ENCODE data around the gene CRAMP1.
"Not testable (repeated sequence)": the region's sequence is repeated elsewhere in the genome, so short reads cannot be mapped to it uniquely, and the experiment has no call there.

The CRAMP1 gene

DNA sequence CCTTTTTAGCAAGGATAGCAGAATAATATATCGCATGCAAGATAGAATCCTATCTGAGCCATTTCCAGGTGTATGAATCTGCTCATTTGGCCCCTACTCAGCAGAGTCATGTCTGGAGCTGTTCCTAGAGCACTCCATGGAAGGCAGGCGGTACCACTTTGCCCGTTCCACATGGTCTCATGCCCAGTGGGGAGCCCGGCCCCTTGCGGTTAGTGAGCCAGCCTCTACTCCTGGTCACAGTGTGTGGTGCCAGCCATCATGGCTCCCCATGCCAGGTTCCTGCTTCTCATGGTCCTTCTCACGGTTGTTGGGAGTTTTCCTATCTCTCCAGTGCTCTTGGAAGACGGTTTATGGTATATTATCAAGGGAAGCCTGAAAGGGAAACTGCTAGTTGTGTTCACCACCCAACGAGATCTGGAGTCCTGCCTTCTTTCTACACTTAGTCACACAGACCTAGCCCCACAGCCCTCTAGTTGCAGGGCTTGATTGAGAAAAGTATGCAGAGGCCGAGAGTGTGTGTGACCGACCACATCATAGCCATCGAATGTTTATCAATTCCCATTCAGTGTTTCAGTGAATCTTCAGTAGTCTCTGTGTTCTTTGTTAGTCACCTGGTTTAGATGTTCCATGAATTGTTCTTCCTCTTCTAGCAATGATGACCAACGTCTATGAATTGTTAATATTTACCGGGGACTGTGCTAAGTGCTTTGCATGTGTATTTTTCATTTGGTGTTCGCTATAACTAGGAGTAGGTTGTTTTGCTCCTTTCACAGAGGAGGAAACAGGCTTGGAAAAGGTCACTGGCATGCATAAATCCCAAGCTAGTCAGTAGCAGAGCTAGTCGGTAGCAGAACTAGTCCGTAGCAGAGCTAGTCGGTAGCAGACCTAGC, 75.5 kb downstream of the CRAMP1 start:
- DNase-seq, result no peak

DNA sequence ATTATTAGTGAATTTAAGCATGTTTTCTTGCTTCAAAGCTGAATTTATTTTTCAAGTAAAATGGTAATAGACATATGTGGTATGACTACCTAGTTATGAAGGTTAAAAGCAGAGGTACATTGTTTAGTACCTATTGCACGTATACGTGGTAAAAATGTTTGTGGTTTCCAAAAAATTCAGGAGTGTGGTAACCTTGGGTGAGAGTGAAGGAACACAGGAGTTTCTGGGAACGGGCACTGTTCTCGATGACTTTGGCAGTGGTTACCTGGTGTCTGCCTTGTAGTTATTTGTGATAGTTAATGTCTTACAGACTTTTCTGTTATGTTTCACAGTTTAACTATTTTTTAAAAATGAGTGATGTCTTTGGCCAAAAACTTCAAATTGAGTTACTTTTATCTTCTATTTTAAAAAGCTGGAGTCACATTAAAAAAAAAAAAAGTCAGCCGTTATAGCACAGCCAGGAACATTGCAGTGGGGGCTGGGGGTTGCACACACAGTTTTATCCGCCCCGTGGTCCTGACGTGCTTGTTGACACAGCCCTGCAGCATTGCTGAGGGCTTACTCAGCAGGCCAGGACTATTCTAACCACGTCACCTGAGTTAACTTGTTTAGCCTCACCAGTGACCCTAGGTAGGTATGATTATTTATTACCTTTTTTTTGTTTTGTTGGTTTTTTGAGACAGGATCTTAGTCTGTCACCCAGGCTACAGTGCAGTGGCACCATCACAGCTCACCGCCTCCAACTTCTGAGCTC, 76.8 kb downstream of the CRAMP1 start:
- no peak for DNase-seq

DNA sequence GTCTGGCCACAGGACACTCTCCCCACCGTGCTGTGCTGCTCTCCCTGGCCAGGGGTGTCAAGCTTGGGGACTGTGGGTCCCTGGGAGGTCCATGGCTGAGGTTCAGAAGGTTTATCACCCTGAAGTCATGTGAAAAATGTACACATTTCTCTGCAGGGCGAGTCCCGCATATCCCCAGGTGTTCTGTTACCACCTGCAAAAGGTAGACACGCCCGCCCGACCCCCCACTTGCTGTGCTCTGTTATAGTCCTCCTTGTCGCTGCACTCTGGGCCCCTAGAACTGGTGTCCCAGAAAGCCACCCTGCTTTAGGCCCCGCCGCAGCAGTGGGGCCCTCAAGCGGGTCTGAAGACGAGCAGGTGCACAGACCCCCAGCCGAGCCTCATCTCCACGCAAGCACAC, 77.7 kb downstream of the CRAMP1 start:
- DNase-seq, result no peak

DNA sequence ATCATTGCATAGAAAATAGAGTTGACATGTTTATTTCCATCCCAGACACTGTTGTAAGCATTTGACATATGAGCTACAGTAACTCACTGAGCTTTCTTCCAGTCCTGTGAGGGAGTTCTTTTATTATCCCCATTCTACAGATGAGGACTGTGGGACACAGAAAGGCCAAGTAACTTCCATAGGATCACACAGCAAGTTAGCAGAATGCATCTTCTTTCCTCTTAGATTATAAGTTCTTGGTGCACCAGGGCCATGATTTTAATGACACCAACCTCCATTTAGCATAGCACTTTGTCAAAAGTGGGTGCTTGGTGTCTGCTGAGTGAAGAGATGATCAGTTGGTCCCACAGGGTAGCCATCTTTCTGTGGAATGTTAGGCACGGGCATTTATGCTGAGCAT, 78.7 kb downstream of the CRAMP1 start:
- no peak for DNase-seq

DNA sequence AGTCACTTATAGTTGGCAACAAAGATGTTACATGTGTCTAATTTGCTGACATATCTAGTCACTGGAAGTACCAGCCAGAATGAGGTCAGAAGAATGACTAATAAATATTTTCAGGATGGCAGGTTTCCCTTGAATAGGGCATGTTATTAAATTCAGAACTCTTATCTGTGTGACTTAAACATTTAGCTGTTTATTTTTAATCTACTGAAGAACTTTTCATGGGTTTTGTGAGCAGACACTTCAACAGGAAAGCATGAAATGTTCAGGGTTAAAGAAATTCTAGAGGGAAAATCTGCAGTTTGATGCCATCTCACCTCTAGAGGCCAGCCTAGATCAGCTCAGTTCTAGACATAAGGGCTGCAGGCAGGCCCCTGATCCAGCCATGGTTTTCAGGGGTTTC, 79.1 kb downstream of the CRAMP1 start:
- no peak for DNase-seq

DNA sequence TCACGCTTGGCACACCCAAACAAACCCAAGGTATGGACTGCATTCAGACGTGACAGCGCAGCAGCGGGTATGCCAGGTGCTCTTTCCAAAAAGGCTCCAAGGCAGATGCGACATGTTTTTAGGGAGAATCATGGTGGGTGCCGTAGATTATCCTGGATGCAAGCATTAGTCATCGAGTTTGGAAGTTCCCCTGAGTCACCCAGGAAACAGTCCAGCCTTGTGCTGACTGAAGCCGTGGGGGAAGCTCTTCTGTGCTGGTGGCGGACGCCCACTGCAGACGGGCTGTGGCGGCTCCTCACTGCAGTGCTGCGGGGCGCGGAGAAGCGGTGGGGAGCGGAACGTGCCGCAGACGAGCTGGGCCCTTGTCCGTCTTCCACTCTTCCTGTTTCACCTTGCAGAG, 79.8 kb downstream of the CRAMP1 start:
- DNase-seq, result no peak

DNA sequence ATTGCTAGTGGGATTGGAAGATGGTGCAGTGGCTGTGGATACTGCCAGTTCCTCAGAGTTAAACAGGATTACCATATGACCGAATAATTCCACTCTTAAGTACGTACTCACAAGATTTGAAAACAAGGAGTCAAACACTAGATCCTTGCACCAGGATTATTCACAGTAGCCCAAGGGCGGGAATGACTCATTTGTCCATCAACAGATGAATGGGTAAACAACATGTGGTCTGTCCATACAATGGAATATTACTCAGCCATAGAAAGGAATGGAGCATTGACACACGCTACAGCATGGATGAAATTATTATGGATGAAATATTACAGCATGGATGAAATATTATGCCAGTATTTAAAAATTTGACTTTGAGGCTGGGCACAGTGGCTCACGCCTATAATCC, 84.7 kb downstream of the CRAMP1 start:
- no peak for DNase-seq

DNA sequence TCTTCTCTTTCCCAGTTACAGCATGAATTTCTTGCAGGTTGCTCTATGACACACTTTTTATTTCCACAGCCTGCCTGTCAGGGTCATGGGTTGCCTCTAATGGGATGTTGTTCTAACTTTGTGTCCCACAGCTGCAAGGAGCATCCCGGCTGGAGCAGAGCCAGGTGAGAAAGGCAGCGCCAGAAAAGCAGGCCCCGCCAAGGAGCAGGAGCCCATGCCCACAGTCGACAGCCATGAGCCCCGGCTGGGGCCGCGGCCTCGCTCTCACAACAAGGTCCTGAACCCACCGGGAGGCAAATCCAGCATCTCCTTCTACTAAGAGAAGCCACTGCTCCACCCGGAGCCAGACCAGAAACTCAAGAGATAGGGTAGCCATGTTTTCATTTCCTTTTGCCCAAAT, 86.5 kb downstream of the CRAMP1 start:
- no peak for DNase-seq

DNA sequence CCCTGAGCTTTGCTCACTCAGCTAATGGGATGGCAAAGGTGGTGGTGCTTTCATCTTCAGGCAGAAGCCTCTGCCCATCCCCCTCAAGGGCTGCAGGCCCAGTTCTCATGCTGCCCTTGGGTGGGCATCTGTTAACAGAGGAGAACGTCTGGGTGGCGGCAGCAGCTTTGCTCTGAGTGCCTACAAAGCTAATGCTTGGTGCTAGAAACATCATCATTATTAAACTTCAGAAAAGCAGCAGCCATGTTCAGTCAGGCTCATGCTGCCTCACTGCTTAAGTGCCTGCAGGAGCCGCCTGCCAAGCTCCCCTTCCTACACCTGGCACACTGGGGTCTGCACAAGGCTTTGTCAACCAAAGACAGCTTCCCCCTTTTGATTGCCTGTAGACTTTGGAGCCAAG, 88.1 kb downstream of the CRAMP1 start:
- DNase-seq, result no peak

DNA sequence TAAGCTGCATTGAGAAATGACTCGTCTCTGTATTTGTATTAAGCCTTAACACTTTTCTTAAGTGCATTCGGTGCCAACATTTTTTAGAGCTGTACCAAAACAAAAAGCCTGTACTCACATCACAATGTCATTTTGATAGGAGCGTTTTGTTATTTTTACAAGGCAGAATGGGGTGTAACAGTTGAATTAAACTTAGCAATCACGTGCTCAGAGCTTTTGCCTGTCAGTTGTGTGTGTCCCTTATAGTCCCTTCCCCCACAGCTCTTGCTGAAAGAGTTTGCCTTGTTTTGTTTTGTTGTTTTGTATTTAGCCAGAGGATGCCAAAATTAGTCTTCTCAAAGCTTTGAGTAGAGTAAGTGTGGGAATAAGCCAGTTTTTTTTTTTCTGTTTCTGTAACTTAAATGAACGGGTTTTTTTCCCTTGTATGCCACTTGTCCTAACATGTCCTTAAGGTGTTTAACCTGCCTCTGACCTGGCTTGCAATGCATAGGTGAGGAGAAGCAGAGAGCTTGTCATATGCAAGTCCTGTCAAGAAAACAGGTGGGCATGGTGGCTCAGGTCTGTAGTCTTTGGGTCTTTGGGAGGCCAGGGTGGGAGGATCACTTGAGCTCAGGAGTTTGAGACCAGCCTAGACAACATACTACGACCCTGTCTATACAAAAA, 89.2 kb downstream of the CRAMP1 start:
- no peak for DNase-seq

DNA sequence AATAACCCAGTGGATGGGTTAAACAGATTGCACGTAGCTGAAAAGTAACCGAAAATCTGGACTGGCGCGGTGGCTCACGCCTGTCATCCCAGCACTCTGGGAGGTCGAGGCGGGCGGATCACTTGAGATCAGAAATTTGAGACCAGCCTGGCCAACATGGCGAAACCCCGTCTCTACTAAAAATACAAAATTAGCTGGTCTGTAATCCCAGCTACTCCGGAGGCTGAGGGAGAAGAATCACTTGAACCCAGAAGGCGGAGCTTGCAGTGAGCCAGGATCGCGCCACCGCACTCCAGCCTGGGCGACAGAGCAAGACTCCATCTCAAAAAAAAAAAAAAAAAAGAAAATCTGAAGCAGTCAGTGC, 93.1 kb downstream of the CRAMP1 start:
- not testable (repeated sequence) for DNase-seq

DNA sequence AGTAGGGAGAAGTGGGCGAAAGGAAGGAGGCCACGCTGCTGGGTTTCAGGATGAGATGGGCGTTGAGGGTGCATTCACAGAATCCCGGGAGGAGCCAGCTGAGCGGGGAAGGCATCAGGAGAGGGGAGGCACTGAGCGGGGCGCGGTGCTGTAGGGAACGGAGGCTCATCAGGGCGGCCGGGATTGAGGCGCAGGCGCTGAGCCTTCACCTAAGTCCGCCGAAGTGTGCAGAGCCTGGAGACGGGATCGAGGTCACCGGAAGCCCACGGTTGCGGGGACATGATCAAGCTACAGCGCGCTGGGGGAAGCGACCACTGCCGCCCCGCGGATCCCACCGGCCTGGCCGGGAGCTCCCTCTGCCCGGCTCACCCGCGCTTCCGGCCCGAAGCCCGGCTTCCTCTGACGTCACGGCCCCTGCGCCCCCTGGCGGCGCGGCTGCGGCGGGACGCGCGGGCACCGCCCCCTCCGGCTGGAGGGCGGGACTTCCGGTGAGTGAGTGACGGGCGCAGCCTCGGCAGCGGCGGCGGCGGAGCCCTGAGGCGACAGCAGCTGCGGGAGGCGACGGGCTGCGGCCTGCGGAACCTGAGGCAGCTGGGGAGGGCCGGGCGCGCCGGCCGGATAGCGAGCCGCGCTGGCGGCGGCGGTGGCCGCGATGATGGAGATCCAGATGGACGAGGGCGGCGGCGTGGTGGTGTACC, 93.7 kb downstream of the CRAMP1 start, which contains the start of gene MAPK8IP3:
MAPK8IP3 (plus strand) TSS at position 508 of the 698 bp plus-strand sequence; CDS start at position 653, 145 bp downstream.
- DNase-seq, result peak; percentile 92

DNA sequence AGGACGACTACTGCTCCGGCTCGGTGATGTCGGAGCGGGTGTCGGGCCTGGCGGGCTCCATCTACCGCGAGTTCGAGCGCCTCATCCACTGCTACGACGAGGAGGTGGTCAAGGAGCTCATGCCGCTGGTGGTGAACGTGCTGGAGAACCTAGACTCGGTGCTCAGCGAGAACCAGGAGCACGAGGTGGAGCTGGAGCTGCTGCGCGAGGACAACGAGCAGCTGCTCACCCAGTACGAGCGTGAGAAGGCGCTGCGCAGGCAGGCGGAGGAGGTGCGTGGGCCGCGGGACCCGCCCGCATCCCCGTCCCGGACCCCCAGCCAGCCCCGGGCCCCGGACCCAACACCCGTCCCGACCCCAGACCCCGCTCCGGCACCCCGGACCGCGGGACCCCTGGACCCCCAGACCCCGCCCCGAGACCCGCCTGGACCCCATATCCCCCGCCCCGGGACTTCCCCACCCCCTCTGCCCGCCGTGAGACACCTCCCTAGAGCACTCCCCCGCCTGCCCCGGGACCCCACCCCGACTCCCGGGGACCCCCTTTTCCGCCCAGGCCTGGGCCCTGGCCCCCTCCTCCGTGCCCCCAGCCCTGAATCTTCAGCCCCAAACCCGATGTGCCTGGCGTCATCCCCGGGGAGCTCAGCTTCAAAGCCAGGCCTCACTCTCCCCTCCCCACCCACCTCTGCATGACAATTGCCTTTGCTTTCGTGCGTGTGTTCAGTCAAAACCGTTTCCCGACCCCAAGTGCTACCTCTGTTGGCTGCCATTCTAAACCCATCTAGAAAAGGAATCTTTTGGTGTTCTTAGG, 94.4 kb downstream of the CRAMP1 start:
- peak; percentile 64 for DNase-seq

DNA sequence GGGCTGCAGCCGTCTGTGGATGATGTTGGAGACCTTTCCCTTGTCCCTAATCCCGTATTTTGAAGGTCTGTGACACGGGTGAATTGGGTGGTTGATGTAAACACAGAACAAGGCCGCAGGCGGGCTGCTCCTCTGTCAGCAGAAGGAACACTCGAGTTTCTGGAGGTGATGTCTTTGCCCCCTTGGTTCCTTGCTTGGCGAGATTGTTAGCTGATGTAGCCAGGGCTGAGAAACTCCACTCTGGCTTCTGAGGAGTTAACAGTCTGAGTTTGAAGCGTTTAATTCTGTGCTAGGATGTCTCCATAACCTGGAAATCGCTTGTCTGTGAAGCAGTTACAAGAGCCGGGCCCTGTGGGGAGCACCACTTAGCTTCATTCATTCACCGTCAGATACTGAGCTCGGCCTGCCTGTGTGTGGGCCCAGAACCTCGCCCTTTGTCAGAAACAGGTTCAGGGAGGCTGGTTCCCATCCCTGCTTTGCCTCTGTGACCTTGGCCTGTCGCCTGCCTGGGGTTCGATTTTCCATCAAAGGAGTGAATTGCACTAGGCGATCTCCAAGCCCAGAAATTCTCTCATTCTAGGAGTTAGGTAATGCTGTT, 95.1 kb downstream of the CRAMP1 start:
- no peak for DNase-seq

DNA sequence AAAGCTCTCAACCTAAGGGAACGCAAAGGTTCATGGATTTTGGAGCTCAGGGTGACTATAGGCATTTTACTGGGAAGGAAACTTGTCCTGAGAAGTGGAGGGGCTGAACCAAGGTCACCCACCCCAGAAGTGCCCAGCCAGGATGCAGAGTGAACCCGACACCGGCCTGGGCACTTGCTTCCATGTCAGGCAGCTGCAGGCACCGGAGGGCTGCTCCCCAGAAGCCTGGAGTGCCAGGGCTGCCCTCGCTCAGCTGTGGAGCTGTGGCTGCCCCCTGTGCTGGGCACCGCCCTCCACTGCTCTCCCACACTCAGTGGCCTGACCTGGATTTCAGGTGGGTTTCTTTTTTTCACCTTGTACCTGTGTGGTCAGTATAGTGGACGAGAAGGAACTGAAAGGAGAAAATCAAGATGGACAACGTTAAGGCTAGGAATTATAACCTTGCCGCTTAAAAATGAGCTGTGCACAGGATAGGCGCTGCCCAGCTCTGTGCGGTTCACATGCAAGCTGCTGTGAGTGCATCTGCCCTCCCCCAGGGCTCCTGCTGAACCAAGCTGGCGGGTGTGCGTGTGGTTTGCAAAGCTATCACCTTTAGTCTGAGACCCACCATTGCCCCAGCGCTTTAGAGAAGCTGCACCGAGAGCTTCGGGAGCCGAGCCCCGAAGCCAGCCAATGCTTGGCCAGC, 96.1 kb downstream of the CRAMP1 start:
- no peak for DNase-seq

DNA sequence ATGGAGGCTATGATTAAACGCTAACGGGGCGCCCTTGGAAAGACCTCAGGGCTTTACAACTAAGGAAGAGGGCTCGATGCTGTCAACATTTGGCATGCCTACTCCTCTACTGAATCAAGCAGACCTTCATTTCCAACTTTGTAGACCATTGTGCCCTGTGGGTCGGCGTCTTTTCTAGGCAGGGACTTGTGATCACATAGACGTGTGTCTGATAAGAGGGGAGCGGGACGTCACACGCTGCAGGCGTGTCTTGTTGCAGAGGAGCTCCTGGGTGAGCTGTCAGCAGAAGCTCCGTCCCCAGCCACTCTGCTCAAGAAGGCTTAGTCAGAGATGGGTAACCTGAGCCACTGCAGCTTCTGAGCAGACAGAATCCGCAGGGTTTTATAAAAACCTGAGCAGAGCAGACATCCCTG, 96.6 kb downstream of the CRAMP1 start:
- no peak for DNase-seq

DNA sequence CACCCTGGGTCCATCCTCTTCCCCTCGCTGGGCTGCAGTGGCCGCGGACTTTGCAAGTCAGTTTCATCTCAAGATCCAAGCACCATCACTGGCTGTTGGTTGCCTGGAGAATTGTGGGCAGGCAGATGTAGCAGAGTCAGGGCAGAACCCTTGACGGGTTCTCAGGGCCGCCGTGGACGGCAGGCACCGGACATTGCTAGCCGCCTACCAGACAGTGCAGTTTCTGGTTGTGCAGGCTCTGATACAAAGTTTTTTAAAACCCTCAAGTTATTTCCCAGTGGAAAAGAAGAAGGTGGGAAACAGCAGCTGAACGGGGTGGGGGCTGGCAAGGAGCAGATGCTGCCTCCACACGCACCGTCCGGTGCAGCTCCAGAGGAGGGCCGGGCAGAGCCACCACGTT, 97.2 kb downstream of the CRAMP1 start:
- no peak for DNase-seq

DNA sequence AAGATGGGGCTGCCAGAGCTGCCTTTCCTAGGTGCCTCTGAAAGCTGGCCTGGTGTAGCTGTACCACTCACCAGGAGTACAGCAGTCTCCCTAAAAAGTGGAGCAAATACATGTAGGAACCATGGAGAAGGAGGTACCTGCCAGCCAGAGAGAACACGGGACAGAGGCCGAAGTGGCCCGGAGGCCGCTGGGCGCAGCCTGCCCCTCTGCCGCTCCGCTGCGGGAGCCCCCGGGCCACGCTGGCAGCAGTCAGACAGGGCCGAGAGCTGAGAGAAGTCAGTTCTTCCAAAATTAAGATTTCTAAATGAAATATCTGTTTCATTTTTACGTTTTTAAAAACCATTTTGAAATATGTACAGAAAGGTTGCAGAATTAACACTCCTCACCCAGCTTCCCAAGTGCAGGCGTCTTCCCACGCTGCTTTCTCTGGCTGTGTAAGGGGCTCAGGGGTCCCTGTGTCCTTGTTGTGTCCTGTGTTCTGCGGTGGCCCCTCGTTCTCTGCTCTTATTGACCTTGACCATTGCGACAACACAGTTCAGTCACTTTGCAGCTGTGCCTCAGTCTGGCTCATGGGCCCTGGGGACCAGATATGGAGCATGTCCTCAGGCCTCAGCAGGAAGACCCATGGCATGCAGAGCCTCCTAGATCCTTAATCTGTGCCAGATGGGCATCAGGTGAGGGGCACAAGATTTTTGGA, 98.8 kb downstream of the CRAMP1 start:
- no peak for DNase-seq

DNA sequence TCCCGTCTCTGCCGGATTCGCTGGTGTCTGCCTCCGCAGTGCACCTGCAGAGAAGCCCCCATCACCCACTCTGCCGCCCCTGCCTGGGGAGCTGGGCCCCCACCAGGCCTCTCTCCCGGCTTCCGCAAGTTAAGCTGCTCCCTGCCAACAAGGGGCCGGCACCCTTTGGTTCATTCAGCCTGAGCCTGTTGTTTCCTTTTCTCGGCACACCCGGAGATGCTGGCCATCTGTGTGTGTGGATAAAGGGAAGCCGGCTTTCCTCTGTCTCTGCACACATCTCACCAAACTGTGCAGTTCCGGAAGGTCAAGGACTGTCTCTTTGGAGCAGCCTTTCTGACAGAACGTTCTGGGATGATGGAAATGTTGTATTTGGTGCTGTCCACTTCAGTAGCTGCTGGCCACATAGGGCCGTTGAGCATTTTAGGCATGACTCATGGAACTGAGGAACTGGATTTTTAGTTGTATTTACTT, 100.7 kb downstream of the CRAMP1 start:
- no peak for DNase-seq

DNA sequence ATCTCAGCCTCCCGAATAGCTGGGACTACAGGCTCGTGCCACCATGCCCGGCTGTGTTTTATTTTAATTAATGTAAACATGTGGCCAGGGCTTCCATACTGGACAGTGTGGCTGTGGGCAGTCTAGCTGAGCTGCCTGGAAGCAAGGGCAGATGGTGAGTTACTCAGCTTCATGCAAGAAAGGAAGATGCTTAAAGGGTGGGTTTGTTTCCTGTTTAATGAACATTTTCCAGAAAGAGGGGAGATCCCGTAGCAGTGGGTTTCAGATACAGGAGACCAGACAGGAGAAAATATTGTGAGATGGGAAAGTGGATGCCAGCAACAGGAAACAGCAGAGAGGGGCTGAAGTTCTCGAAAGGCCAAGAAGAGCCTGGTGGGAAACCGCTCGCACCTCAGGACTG, 101.2 kb downstream of the CRAMP1 start:
- DNase-seq, result no peak

Measured in activated naive CD4-positive, alpha-beta T cell treated with anti-CD3 and anti-CD28 coated beads, Interleukin-2, amount 50 U/mL, for 16 hours (primary cell).